GM20000 (cell line): ENCODE results near the gene ZC3H18.

Experiments used
- DNase-seq: peaks from one replicate; pipeline ENCODE4 v3.0.0; 2012; ENCODE audit warnings: low spot score
- CTCF ChIP-seq: IDR thresholded peaks from 2 replicates; pipeline ENCODE4 v1.5.1; 2012; ENCODE audit warnings: mild to moderate bottlenecking, control low read depth; ENCODE audit errors: extremely low read depth, missing control alignments

ZC3H18 gene

GRCh38 chr16:88593910-88594309, 23.7 kb downstream of the ZC3H18 start:
- DNase-seq: no peak
- TF ChIP-seq CTCF: no peak

DNA sequence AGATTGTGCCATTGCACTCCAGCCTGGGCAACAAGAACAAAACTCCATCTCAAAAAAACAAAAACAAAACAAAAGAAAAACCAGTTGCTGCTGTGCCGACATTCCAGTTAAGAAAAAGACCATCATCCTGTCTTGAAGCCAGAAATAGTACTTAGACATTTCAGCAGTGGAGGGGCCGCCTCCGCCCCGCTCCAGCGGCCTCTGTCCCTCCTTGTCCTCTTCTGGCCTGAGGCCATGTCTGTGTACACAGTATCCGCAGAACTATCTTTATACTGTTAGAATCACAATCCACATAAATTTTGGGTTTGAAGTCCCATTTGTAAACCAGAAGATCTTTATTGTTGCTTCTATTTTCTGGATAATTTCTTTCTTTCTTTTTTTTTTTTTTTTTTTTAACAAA, 24.9 kb downstream of the ZC3H18 start:
- TF ChIP-seq CTCF: no peak
- DNase-seq: no peak

GRCh38 chr16:88595921-88596320, 25.7 kb downstream of the ZC3H18 start:
- DNase-seq: no peak
- TF ChIP-seq CTCF: no peak

- no peak for DNase-seq
- no peak for TF ChIP-seq CTCF
Measured at GRCh38 chr16:88596483-88596882, 26.3 kb downstream of the ZC3H18 start.

GRCh38 chr16:88597856-88598491, 27.8 kb downstream of the ZC3H18 start:
- DNase-seq: no peak
- no peak for TF ChIP-seq CTCF

GRCh38 chr16:88599092-88599733, 29.0 kb downstream of the ZC3H18 start:
- TF ChIP-seq CTCF: no peak
- DNase-seq: no peak

- DNase-seq: no peak
- TF ChIP-seq CTCF: no peak
Measured at GRCh38 chr16:88599825-88600538, 29.8 kb downstream of the ZC3H18 start.
